Peyer's patch (tissue), 4 donors: ENCODE data around the gene HORMAD2.

Source experiments
- POLR2A ChIP-seq, 2 donors: fragments of 450-650 bp; IDR thresholded peaks; one replicate each; pipeline ENCODE4 v1.5.1; 2017; ENCODE audit warnings: antibody characterized with exemption in 2 of 2, mild to moderate bottlenecking in 2 of 2, moderate library complexity in 2 of 2
- TF ChIP-seq, protein P1 (sequence below), 6 experiments: fragments of 450-650 bp in 4 of 6; fragments of 200-600 bp in 2 of 6; sonication (generic) in 1 of 6; IDR thresholded peaks; one replicate each; pipeline ENCODE4 v1.5.1; 2017 to 2019; ENCODE audit warnings: antibody characterized with exemption in 6 of 6, mild to moderate bottlenecking in 3 of 6, moderate library complexity in 1 of 6

DNA sequence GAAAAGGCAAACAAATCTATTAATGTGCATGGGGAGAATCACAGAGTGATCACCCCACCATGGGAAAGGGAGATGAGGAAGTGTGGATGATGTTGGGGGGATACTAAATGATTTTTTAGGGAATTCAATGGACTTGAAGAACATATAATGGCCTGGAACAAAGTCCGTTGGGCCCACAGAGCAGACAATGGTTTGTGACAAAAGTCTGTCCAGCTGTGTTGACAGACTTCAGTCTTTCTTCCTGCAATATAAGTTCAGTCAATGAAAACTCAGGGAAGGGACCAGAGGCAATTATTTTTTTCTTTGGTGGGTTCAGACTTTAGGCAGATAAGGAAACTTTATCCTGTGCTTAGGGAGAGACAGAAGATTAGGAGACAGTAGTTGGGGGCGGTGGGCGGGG is 18.0 kb upstream of the HORMAD2 start:
- TF ChIP-seq, protein P1, sequence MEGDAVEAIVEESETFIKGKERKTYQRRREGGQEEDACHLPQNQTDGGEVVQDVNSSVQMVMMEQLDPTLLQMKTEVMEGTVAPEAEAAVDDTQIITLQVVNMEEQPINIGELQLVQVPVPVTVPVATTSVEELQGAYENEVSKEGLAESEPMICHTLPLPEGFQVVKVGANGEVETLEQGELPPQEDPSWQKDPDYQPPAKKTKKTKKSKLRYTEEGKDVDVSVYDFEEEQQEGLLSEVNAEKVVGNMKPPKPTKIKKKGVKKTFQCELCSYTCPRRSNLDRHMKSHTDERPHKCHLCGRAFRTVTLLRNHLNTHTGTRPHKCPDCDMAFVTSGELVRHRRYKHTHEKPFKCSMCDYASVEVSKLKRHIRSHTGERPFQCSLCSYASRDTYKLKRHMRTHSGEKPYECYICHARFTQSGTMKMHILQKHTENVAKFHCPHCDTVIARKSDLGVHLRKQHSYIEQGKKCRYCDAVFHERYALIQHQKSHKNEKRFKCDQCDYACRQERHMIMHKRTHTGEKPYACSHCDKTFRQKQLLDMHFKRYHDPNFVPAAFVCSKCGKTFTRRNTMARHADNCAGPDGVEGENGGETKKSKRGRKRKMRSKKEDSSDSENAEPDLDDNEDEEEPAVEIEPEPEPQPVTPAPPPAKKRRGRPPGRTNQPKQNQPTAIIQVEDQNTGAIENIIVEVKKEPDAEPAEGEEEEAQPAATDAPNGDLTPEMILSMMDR (IDR thresholded peaks at IDR 0.05) = no peak
- no peak for TF ChIP-seq POLR2A (IDR thresholded peaks at IDR 0.05)
